Lower leg skin (tissue), 3 donors: ENCODE measurements around the gene SENP2.
"Not testable (repeated sequence)": the region's sequence is repeated elsewhere in the genome, so short reads cannot be mapped to it uniquely, and the experiment has no call there.

ENCODE experiments used
- CTCF ChIP-seq, 3 donors: fragments of 450-650 bp; IDR thresholded peaks; one replicate each; pipeline ENCODE4 v1.5.1; 2016; ENCODE audit warnings: antibody characterized with exemption in 3 of 3, mild to moderate bottlenecking in 3 of 3, moderate library complexity in 2 of 3
- POLR2A ChIP-seq, 2 donors: fragments of 450-650 bp; IDR thresholded peaks; one replicate each; pipeline ENCODE4 v1.6.1; 2016 to 2017; ENCODE audit warnings: antibody characterized with exemption in 2 of 2, mild to moderate bottlenecking in 1 of 2, moderate library complexity in 1 of 2

GRCh38 chr3:185575108-185575869 lies 10.8 kb upstream of the SENP2 start:
- TF ChIP-seq CTCF, POLR2A (IDR thresholded peaks at IDR 0.05): not testable (repeated sequence)
